HFFc6 (cell line): ENCODE data around the gene CEP68. TPM values are rescaled to one million over a fixed set of nuclear protein-coding genes. Genes with fewer than 3 reads are reported as not detected.
A peak's percentile ranks its signal among the peaks of the same experiment; 100 is the strongest.

Experiments used
- DNase-seq: peaks from one replicate; pipeline ENCODE4 v3.0.0-alpha.2; 2018
- H3K27ac Mint-ChIP-seq: 2 replicates; pipeline ENCODE4 v1.8.0; 2020; ENCODE audit warnings: mild to moderate bottlenecking, mixed read lengths
- H3K27me3 Mint-ChIP-seq: 2 replicates; pipeline ENCODE4 v1.8.0; 2021; ENCODE audit warnings: mild to moderate bottlenecking, moderate library complexity, mixed read lengths; ENCODE audit not compliant: insufficient read depth
- H3K36me3 Mint-ChIP-seq: 2 replicates; pipeline ENCODE4 v1.8.0; 2021; ENCODE audit warnings: low read depth, mixed read lengths
- H3K4me1 Mint-ChIP-seq: 2 replicates; pipeline ENCODE4 v1.8.0; 2020; ENCODE audit warnings: low read depth, mixed read lengths
- H3K4me3 Mint-ChIP-seq: 2 replicates; pipeline ENCODE4 v1.8.0; 2020; ENCODE audit warnings: mild to moderate bottlenecking, moderate library complexity, mixed read lengths
- H3K9me3 Mint-ChIP-seq: 2 replicates; pipeline ENCODE4 v1.8.0; 2020; ENCODE audit warnings: mild to moderate bottlenecking, mixed read lengths
- CTCF ChIP-seq: fragments of 200-600 bp; sonication (generic); IDR thresholded peaks from 2 replicates; pipeline ENCODE4 v1.5.0; 2021; ENCODE audit warnings: antibody characterized with exemption, mild to moderate bottlenecking
- total RNA-seq, 6 experiments: library from RNA; stranded (reverse); fragmentation: NEBNext Ultra II Directional; extraction: Animal tissue kit (Norgen Biotek cat#: 25700); gene quantifications; 2 replicates in 1 of 6; 3 replicates in 5 of 6; pipeline ENCODE4 v1.2.3, GENCODE V29; 2021

The CEP68 gene
- total RNA-seq, 6 experiments from 2014 or later: 5.7 to 9.7 (median 7.1) TPM

- Mint-ChIP-seq H3K27ac (peak overlapping the region; percentile 37), H3K36me3 (peaks cover 35% of the 10 kb centered on the region), H3K9me3 (no peaks in the 10 kb centered on the region), H3K27me3 (no peaks in the 10 kb centered on the region), H3K4me1 (peaks cover 32% of the 10 kb centered on the region), H3K4me3 (no peak overlapping the region)
- no peak for TF ChIP-seq CTCF
- no peak for DNase-seq
Measured at GRCh38 chr2:65098741-65099140, 42.5 kb downstream of the CEP68 start.

GRCh38 chr2:65101071-65101470 is 44.9 kb downstream of the CEP68 start:
- DNase-seq: no peak
- Mint-ChIP-seq H3K4me1 (peaks cover 32% of the 10 kb centered on the region), H3K4me3 (no peak overlapping the region), H3K27me3 (no peaks in the 10 kb centered on the region), H3K27ac (no peak overlapping the region; the same call in 1 of the 2 replicates), H3K36me3 (peaks cover 30% of the 10 kb centered on the region), H3K9me3 (no peaks in the 10 kb centered on the region)
- TF ChIP-seq CTCF: no peak

GRCh38 chr2:65103013-65103715 is 46.9 kb downstream of the CEP68 start:
- Mint-ChIP-seq H3K9me3 (no peaks in the 10 kb centered on the region), H3K4me1 (peaks cover 12% of the 10 kb centered on the region), H3K36me3 (peaks cover 12% of the 10 kb centered on the region; the same call in 1 of the 2 replicates), H3K27me3 (no peaks in the 10 kb centered on the region), H3K27ac (no peak overlapping the region), H3K4me3 (no peak overlapping the region)
- DNase-seq: no peak
- no peak for TF ChIP-seq CTCF

- no peak for TF ChIP-seq CTCF
- Mint-ChIP-seq H3K36me3 (peaks cover 3% of the 10 kb centered on the region; the same call in 1 of the 2 replicates), H3K4me1 (peaks cover 5% of the 10 kb centered on the region), H3K9me3 (no peaks in the 10 kb centered on the region), H3K4me3 (no peak overlapping the region), H3K27ac (no peak overlapping the region), H3K27me3 (no peaks in the 10 kb centered on the region)
- DNase-seq: no peak
Measured at GRCh38 chr2:65107530-65107929, 51.3 kb downstream of the CEP68 start.

- no peaks in the 10 kb centered on the region for H3K9me3 Mint-ChIP-seq
- H3K4me3 Mint-ChIP-seq: no peak overlapping the region
- no peaks in the 10 kb centered on the region for H3K27me3 Mint-ChIP-seq
- peaks cover 3% of the 10 kb centered on the region; the same call in 1 of the 2 replicates for H3K36me3 Mint-ChIP-seq
- no peak for DNase-seq
- no peak for TF ChIP-seq CTCF
- no peak overlapping the region for H3K27ac Mint-ChIP-seq
- H3K4me1 Mint-ChIP-seq: peaks cover 9% of the 10 kb centered on the region
Measured at GRCh38 chr2:65108780-65109179, 52.6 kb downstream of the CEP68 start.
